Mesodermal cell (in vitro differentiated cells): ENCODE measurements around the gene CDHR5.
A peak's percentile ranks its signal among the peaks of the same experiment; 100 is the strongest.

ENCODE experiments used
- H3K27ac ChIP-seq: 2 replicates; pipeline ENCODE4 v1.7.0; 2013; ENCODE audit warnings: mild to moderate bottlenecking, low read depth, low read length, moderate library complexity; ENCODE audit not compliant: severe bottlenecking
- H3K36me3 ChIP-seq: 2 replicates; pipeline ENCODE4 v1.7.1; 2013; ENCODE audit warnings: mild to moderate bottlenecking, low read length, moderate library complexity; ENCODE audit not compliant: control insufficient read depth, insufficient read depth
- H3K4me1 ChIP-seq: one replicate; pipeline ENCODE4 v1.7.1; 2013; ENCODE audit warnings: mild to moderate bottlenecking, low read length; ENCODE audit not compliant: insufficient read depth, control insufficient read depth, poor library complexity, severe bottlenecking
- H3K4me3 ChIP-seq: 2 replicates; pipeline ENCODE4 v1.7.0; 2013; ENCODE audit warnings: low read length, control low read depth, mild to moderate bottlenecking; ENCODE audit not compliant: insufficient read depth, poor library complexity, severe bottlenecking; ENCODE audit errors: extremely low read depth
- H3K9me3 ChIP-seq: 2 replicates; pipeline ENCODE4 v1.7.1; 2013; ENCODE audit warnings: mild to moderate bottlenecking, low read length, moderate library complexity; ENCODE audit not compliant: control insufficient read depth
- WGBS, 2 experiments: methylation state at CpG; one replicate each; pipeline ENCODE4 v1.1.5; 2013; ENCODE audit warnings: missing lambda C conversion rate in 2 of 2; ENCODE audit not compliant: insufficient coverage in 2 of 2; 5-methylcytosine and 5-hydroxymethylcytosine counted together

The CDHR5 gene

DNA sequence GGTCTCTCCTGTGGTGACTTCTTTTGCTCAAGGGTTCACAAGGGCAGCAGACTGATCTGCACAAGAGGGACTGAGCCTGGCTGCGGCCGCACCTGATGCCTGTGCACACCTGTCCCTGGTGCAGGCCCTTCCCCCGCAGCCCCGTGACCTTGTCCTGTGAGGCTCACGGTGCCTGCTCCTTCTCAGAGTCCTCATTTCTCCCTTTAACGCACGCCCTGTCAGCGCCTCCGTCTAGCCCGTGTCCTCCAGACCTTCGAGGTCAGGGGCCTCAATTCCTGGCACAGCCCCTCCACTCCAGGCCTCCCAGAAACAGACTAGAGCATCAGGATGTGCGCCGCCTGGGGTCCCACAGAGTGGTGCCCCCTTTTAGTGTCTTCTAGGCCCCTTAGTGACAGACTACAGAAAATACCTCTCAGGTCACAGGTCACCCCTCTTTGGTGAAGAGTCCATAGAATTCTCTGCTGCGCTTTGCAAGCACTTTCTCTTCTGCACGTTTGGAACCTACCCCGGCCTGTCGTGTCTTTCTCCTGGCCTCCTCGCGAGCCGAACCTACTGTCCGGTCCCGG is 11.3 kb upstream of the CDHR5 start:
- Histone ChIP-seq H3K4me1 (peaks cover 15% of the 10 kb centered on the region), H3K4me3 (no peak overlapping the region), H3K36me3 (no peaks in the 10 kb centered on the region), H3K27ac (no peak overlapping the region), H3K9me3 (no peaks in the 10 kb centered on the region)
- WGBS, 2 experiments = 71 to 72% methylated on average over 22 of the region's 22 CpGs

- no peak overlapping the region for H3K27ac ChIP-seq
- no peaks in the 10 kb centered on the region for H3K9me3 ChIP-seq
- H3K4me3 ChIP-seq = no peak overlapping the region
- H3K4me1 ChIP-seq = peaks cover 8% of the 10 kb centered on the region
- no peaks in the 10 kb centered on the region for H3K36me3 ChIP-seq
- WGBS, 2 experiments = 81 to 100% methylated on average over 1 to 4 of the region's 5 CpGs
Measured at GRCh38 chr11:630871-631270, 6.1 kb upstream of the CDHR5 start.

DNA sequence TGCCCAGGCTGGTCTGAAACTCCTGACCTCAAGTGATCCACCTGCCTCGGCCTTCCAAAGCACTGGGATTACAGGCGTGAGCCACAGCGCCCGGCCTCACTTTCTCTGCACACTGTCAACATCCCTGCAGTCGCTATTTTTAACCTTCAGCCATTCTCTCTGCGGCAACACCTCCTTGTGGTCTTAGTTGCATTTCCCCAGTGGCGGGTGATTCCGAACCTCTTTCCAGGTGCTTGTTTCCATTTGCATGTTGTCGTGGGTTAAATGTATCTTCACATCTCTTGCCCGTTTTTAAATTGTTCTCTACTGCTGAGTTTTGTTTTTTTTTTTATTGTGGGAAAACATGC is 4.5 kb upstream of the CDHR5 start:
- no peak overlapping the region for H3K4me3 ChIP-seq
- WGBS, 2 experiments = 56 to 66% methylated on average over 6 of the region's 10 CpGs
- no peaks in the 10 kb centered on the region for H3K36me3 ChIP-seq
- peaks cover 8% of the 10 kb centered on the region for H3K4me1 ChIP-seq
- H3K27ac ChIP-seq = peak overlapping the region; percentile 59
- H3K9me3 ChIP-seq = no peaks in the 10 kb centered on the region

- Histone ChIP-seq H3K4me1 (peaks cover 10% of the 10 kb centered on the region), H3K4me3 (no peak overlapping the region), H3K36me3 (no peaks in the 10 kb centered on the region), H3K27ac (no peak overlapping the region), H3K9me3 (no peaks in the 10 kb centered on the region)
- 91 to 96% methylated on average over 24 to 30 of the region's 31 CpGs for WGBS, 2 experiments
Measured at GRCh38 chr11:628056-628455, 3.3 kb upstream of the CDHR5 start.

GRCh38 chr11:627308-627576 is 2.5 kb upstream of the CDHR5 start:
- no peaks in the 10 kb centered on the region for H3K9me3 ChIP-seq
- peaks cover 10% of the 10 kb centered on the region for H3K4me1 ChIP-seq
- H3K36me3 ChIP-seq = no peaks in the 10 kb centered on the region
- 66 to 79% methylated on average over 4 of the region's 28 CpGs for WGBS, 2 experiments
- H3K27ac ChIP-seq = no peak overlapping the region
- H3K4me3 ChIP-seq = no peak overlapping the region

DNA sequence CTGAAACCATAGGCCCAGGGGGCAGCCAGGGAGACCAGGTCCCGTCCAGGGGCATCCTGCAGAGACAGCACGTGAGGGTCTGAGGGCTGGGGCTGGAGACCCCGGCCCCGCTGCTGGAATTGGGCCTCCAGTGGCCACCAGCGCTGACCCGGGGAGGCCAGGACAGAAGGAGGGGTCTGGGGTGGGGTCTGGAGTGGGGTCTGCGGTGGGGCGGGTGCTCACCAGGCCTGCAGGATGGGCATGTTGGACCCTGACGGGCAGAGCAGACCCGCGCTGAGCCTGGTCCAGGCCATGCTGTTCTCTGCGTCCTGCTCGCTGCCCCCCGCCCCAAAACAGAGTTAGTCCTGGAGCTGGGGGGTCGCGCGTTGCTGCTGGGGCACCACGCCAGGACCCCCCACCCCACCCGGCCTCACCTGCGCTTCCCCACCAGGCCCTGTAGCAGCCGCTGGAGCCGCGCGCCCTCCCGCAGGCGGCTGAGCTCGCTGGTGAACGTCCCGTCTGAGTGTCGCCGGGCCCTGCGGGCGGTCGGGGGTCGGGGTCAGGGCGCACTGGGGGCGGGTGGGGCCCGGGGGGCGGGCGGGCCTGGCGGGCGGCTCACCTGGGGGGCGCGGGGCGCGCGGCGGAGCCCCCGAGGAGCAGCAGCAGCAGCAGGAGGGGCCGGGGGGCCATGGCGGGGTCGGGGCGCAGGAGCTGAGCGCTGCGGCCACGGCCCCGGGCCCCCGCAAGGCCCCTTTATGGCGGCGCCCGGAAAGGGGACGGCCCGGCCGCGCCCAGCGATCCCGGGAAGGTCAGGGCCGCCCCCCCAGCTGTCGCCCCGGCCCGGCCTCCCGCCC is 1.9 kb upstream of the CDHR5 start, which contains the start of gene SCT:
TSS of gene SCT (minus strand) at position 707 of the 833 bp plus-strand sequence. CDS start at position 669, 38 bp downstream.
- no peaks in the 10 kb centered on the region for H3K36me3 ChIP-seq
- no peaks in the 10 kb centered on the region for H3K9me3 ChIP-seq
- H3K4me1 ChIP-seq = peaks cover 10% of the 10 kb centered on the region
- H3K4me3 ChIP-seq = no peak within 1 kb of the TSS
- WGBS, 2 experiments = 35 to 37% methylated on average over 25 to 33 of the region's 72 CpGs
- H3K27ac ChIP-seq = no peak within 1 kb of the TSS

DNA sequence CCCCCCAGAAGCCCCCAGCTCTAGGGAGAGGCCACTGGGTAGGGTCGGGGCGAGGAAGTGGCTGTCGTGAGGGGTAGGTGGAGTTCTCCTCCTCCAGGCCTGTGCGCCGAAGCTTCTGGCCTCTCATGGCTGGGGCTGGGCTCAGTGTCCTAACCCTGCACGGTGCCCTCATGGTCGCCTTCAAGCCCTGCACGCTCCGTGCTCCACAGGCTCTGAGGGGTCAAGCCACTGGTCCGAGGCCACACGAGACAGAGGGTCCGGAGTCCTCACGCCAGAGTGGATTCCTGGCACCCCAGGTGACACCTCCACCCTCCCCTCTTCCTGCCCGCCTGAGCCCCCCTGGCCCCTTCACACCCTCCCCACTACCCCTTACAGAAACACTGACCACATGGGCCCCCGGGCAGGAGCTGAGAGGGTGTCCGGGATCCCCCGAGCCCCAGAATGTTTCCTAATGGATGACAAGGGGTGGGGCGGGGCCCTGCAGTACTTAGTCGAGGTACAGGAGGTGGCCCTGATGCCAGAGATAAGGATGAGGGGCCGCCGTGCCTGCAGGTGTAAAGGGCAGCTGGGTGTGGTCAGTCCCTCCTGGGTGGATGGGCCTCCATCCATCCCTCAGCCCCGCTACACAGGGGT is 997 bp upstream of the CDHR5 start:
- Histone ChIP-seq H3K27ac (no peak overlapping the region), H3K36me3 (no peaks in the 10 kb centered on the region), H3K4me3 (no peak overlapping the region), H3K4me1 (peaks cover 10% of the 10 kb centered on the region), H3K9me3 (no peaks in the 10 kb centered on the region)
- 85 to 88% methylated on average over 16 to 17 of the region's 22 CpGs for WGBS, 2 experiments

- H3K36me3 ChIP-seq = no peaks in the 10 kb centered on the region
- no peaks in the 10 kb centered on the region for H3K9me3 ChIP-seq
- 90 to 92% methylated on average over 25 of the region's 25 CpGs for WGBS, 2 experiments
- no peak overlapping the region for H3K4me3 ChIP-seq
- no peak overlapping the region for H3K27ac ChIP-seq
- peaks cover 8% of the 10 kb centered on the region for H3K4me1 ChIP-seq
Measured at GRCh38 chr11:623999-624704, 603 bp downstream of the CDHR5 start.

GRCh38 chr11:623349-623869 is 1.3 kb downstream of the CDHR5 start:
- Histone ChIP-seq H3K27ac (no peak overlapping the region), H3K4me3 (no peak overlapping the region), H3K4me1 (peaks cover 2% of the 10 kb centered on the region), H3K9me3 (no peaks in the 10 kb centered on the region), H3K36me3 (no peaks in the 10 kb centered on the region)
- WGBS, 2 experiments = 82 to 86% methylated on average over 13 to 15 of the region's 15 CpGs

DNA sequence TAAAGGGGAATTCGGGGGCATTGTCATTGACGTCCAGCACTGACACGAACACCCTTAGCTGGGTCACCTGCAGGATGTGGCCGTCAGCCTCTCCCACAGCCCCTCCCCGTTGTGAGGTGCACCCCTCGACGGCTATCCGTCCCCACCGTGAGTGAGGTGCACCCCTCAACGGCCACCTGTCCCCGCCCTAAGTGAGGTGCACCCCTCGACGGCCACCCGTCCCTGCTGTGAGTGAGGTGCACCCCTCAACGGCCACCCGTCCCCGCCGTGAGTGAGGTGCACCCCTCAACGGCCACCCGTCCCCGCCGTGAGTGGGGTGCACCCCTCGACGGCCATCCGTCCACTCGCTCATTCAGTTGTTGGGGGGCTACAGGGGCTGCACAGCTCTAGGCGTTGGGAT is 2.9 kb downstream of the CDHR5 start:
- no peak overlapping the region for H3K4me3 ChIP-seq
- peaks cover 5% of the 10 kb centered on the region for H3K36me3 ChIP-seq
- H3K27ac ChIP-seq = no peak overlapping the region
- peaks cover 2% of the 10 kb centered on the region for H3K4me1 ChIP-seq
- 95 to 96% methylated on average over 20 to 27 of the region's 27 CpGs for WGBS, 2 experiments
- H3K9me3 ChIP-seq = no peaks in the 10 kb centered on the region
